Superior temporal gyrus (tissue), 1 donor: ENCODE results near the gene ARHGAP11A.

Source experiments
- DNase-seq: peaks from one replicate; pipeline ENCODE4 v3.0.0-alpha.2; 2016; ENCODE audit errors: extremely low spot score

The ARHGAP11A gene

GRCh38 chr15:32685576-32685975, 70.3 kb downstream of the ARHGAP11A start:
- no peak for DNase-seq

GRCh38 chr15:32687556-32687955, 72.3 kb downstream of the ARHGAP11A start:
- no peak for DNase-seq

DNA sequence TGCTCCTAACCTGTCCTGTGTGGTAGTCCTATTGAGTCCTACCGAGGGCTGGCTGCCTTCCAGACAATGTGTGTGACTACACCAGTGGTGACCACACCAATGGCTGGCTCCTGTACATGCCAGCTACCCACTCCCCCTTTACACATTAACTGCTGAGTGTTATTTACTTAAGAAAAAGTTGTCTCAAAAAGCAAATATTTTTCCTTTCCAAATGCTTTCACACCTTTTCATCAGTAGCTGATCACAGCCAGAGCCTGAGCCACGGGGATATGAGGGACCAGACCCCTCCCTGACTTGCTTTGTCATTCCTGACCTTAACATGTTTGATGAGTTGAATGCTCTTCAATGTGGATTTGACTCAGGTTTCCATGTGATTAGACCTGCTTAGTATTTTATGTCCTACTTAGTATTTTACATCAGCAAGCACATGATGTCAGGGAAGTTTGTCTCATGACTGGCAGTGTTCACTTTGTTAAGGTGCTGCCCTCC, 72.9 kb downstream of the ARHGAP11A start:
- no peak for DNase-seq
